Activated naive CD4-positive, alpha-beta T cell treated with anti-CD3 and anti-CD28 coated beads, Interleukin-2, amount 10 ng/mL, durations not matched to agents 7 days and 5 days (primary cell): Measurements from ENCODE around the gene FNIP2.

Experiments used
- CTCF ChIA-PET: fragments of 350-600 bp; sonication (Branson Sonifier 250); formaldehyde crosslinking; loops from one replicate; lab custom pipeline; 2021; ENCODE audit warnings: antibody characterized with exemption; lab: Charles Lee
- DNase-seq: peaks from one replicate; pipeline ENCODE4 v3.0.0-alpha.2; 2020
- H3K27ac Mint-ChIP-seq: one replicate; pipeline ENCODE4 v1.8.0; 2021; ENCODE audit warnings: mild to moderate bottlenecking, moderate library complexity, mixed read lengths
- H3K27me3 Mint-ChIP-seq: one replicate; pipeline ENCODE4 v1.8.0; 2021; ENCODE audit warnings: mild to moderate bottlenecking, mixed read lengths
- H3K36me3 Mint-ChIP-seq: one replicate; pipeline ENCODE4 v1.8.0; 2021; ENCODE audit warnings: mixed read lengths
- H3K4me1 Mint-ChIP-seq: one replicate; pipeline ENCODE4 v1.8.0; 2021; ENCODE audit warnings: mixed read lengths
- H3K4me3 Mint-ChIP-seq: one replicate; pipeline ENCODE4 v1.8.0; 2021; ENCODE audit warnings: mild to moderate bottlenecking, moderate library complexity, mixed read lengths
- H3K9me3 Mint-ChIP-seq: one replicate; pipeline ENCODE4 v1.8.0; 2021; ENCODE audit warnings: mixed read lengths

FNIP2 gene

DNA sequence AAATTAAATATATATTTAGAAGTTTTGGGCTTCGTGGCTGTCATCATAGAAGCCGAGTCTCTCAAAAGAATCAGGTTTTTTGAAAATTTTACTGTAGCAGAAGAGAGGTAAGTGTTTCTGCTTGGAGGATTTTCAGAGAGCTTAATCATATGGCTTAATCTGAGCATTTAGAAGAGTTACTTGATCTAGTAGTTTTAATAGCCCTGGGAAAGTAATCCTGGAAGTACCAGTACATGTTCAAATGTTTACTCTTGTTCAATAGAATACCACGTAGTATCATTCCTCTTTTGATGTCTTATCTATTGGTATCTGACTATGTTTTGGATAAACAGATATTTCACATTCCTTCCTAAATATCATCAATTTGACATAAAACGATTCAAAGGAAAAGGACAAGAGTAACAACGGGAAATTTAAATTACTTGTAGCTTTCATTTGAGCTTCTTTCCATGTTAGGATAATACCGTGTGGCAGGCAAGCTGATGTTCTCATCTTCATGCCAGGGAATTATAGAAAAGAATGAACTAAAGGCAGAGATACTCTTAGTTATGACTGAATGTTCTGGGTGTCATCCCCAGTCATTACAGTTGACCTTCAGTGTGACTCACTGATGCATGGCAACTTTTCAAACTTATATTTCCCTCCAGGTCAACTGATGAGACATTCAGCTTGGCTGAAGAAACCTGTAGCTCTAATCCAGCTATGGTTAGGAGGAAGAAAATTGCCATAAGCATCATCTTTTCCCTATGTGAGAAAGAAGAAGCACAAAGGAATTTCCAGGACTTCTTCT is 89.8 kb downstream of the FNIP2 start:
- DNase-seq, result no peak
- CTCF ChIA-PET, result interaction anchor here (0.7 to 5.4 kb wide), 8 partner anchors 10 to 344 kb away, joined by 3 to 41 read pairs (median 6); no protein-coding TSS in a partner anchor
- no peak overlapping the region for H3K4me3 Mint-ChIP-seq
- no peaks in the 10 kb centered on the region for H3K27me3 Mint-ChIP-seq
- peaks cover 27% of the 10 kb centered on the region for H3K36me3 Mint-ChIP-seq
- no peaks in the 10 kb centered on the region for H3K4me1 Mint-ChIP-seq
- H3K27ac Mint-ChIP-seq, result no peak overlapping the region
- no peaks in the 10 kb centered on the region for H3K9me3 Mint-ChIP-seq

- DNase-seq, result no peak
- CTCF ChIA-PET, result interaction anchor here (5.4 kb wide), 1 partner anchor 343 kb away, joined by 41 read pairs; no protein-coding TSS in a partner anchor
- H3K27me3 Mint-ChIP-seq, result no peaks in the 10 kb centered on the region
- H3K36me3 Mint-ChIP-seq, result peaks cover 30% of the 10 kb centered on the region
- H3K9me3 Mint-ChIP-seq, result no peaks in the 10 kb centered on the region
- H3K27ac Mint-ChIP-seq, result no peak overlapping the region
- no peaks in the 10 kb centered on the region for H3K4me1 Mint-ChIP-seq
- H3K4me3 Mint-ChIP-seq, result no peak overlapping the region
These were observed 90.8 kb downstream of the FNIP2 start for GRCh38 chr4:158859661-158860060.

DNA sequence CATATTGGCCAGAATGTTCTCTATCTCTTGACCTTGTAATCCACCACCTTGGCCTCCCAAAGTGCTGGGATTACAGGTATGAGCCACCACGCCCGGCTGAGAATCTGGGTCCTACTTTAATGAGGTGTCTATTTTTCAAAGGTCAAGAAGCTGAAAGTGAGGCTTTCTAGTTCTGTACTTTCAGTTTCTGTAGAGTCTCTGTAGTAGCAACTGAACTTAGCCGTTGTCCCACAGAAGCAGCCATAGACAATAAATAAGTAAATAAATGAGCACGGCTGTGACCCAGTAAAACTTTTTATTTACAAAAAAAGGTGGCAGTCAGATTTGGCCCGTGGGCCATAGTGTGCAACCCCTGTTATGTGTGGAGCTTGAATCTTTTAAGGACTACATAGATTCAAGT is 92.0 kb downstream of the FNIP2 start:
- H3K27me3 Mint-ChIP-seq, result no peaks in the 10 kb centered on the region
- H3K27ac Mint-ChIP-seq, result no peak overlapping the region
- no peaks in the 10 kb centered on the region for H3K4me1 Mint-ChIP-seq
- no peaks in the 10 kb centered on the region for H3K9me3 Mint-ChIP-seq
- H3K36me3 Mint-ChIP-seq, result peaks cover 32% of the 10 kb centered on the region
- CTCF ChIA-PET, result interaction anchor here (0.6 to 2.0 kb wide), 4 partner anchors 14 to 342 kb away, joined by 3 to 8 read pairs (median 3); no protein-coding TSS in a partner anchor
- H3K4me3 Mint-ChIP-seq, result no peak overlapping the region
- DNase-seq, result no peak

- Mint-ChIP-seq H3K36me3 (peaks cover 32% of the 10 kb centered on the region), H3K27ac (no peak overlapping the region)
- DNase-seq, result no peak
These were observed 92.5 kb downstream of the FNIP2 start for GRCh38 chr4:158861281-158861680.

GRCh38 chr4:158861766-158862165 is 92.9 kb downstream of the FNIP2 start:
- Mint-ChIP-seq H3K4me1 (no peaks in the 10 kb centered on the region), H3K9me3 (no peaks in the 10 kb centered on the region), H3K36me3 (peaks cover 32% of the 10 kb centered on the region), H3K4me3 (no peak overlapping the region), H3K27me3 (no peaks in the 10 kb centered on the region), H3K27ac (no peak overlapping the region)
- DNase-seq, result no peak
- CTCF ChIA-PET, result interaction anchor here (0.6 to 2.0 kb wide), 4 partner anchors 10 to 341 kb away, joined by 3 to 8 read pairs (median 4); no protein-coding TSS in a partner anchor

More at GRCh38 chr4:158861281-158861680, 92.5 kb downstream of the FNIP2 start:
- CTCF ChIA-PET, result interaction anchor here (0.6 to 2.0 kb wide), 5 partner anchors 10 to 342 kb away, joined by 3 to 8 read pairs (median 3); no protein-coding TSS in a partner anchor
- H3K27me3 Mint-ChIP-seq, result no peaks in the 10 kb centered on the region
- no peak overlapping the region for H3K4me3 Mint-ChIP-seq
- no peaks in the 10 kb centered on the region for H3K4me1 Mint-ChIP-seq
- no peaks in the 10 kb centered on the region for H3K9me3 Mint-ChIP-seq

DNA sequence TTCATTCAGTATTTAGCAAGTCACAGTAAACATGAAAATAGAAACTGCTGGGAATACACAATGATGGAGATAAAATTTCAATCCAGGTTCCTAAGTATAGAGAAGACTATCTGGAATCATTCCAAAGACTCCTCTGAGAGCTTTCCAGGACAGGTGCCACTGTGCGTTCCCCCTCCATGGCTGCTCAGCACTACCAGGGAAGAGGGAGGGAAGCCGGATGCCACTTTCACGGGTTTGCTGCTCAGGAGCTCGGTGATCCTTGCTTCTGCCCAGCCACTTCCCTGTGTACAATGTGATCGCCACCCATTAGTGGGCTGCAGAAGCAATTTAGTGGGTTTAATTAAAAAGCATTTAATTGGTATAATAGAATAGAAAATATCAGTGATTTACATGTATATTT is 94.5 kb downstream of the FNIP2 start:
- H3K4me1 Mint-ChIP-seq, result no peaks in the 10 kb centered on the region
- DNase-seq, result no peak
- CTCF ChIA-PET, result interaction anchor here (0.8 kb wide), 1 partner anchor 154 kb away, joined by 3 read pairs; no protein-coding TSS in a partner anchor
- H3K4me3 Mint-ChIP-seq, result no peak overlapping the region
- no peak overlapping the region for H3K27ac Mint-ChIP-seq
- peaks cover 33% of the 10 kb centered on the region for H3K36me3 Mint-ChIP-seq
- no peaks in the 10 kb centered on the region for H3K9me3 Mint-ChIP-seq
- no peaks in the 10 kb centered on the region for H3K27me3 Mint-ChIP-seq

GRCh38 chr4:158865520-158866177 is 96.8 kb downstream of the FNIP2 start:
- DNase-seq, result no peak
- Mint-ChIP-seq H3K4me3 (no peak overlapping the region), H3K9me3 (no peaks in the 10 kb centered on the region), H3K4me1 (no peaks in the 10 kb centered on the region), H3K27me3 (no peaks in the 10 kb centered on the region), H3K36me3 (peaks cover 39% of the 10 kb centered on the region), H3K27ac (no peak overlapping the region)
- CTCF ChIA-PET, result no interaction called here

DNA sequence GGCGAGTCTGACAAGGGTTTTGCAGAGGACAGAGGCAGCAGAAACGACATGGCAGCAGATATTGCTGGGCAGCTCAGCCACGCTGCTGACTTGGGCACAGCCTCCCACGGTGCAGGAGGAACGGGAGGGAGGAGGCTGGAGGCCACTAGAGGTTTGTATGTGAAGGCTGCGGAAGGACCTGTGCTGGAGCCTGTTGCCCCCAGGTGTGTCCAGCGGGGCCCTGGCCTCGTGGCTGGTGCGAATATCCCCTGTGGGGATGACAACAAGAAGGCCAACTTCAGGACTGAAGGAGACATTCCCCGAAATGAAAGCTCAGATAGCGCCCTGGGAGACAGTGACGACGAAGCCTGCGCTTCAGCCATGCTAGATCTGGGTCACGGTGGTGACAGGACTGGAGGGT is 100.2 kb downstream of the FNIP2 start:
- CTCF ChIA-PET, result no interaction called here
- H3K9me3 Mint-ChIP-seq, result no peaks in the 10 kb centered on the region
- no peaks in the 10 kb centered on the region for H3K27me3 Mint-ChIP-seq
- H3K27ac Mint-ChIP-seq, result peak overlapping the region; percentile 46
- peaks cover 4% of the 10 kb centered on the region for H3K4me1 Mint-ChIP-seq
- H3K36me3 Mint-ChIP-seq, result peaks cover 28% of the 10 kb centered on the region
- DNase-seq, result no peak
- H3K4me3 Mint-ChIP-seq, result no peak overlapping the region

DNA sequence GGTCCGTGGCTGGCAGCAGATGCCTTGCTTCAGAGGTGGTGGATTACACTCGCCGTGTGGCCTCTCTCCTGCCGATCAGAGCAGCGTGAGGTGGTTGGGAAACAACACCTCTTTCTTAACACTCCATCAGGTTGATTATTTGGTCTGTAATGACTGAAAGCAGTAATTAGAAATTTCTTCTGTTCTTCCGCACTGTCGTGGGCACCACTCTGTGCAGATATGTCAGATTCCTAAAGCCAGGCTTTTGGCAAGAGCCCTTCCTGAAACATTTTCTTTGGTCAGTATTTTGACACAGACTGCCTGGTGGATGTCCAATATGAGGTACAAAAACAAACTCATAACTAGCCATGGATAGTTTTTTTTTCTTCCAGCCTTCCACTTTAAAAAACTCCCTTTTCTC is 100.9 kb downstream of the FNIP2 start:
- H3K27me3 Mint-ChIP-seq, result no peaks in the 10 kb centered on the region
- no peak overlapping the region for H3K27ac Mint-ChIP-seq
- peaks cover 5% of the 10 kb centered on the region for H3K4me1 Mint-ChIP-seq
- H3K4me3 Mint-ChIP-seq, result no peak overlapping the region
- CTCF ChIA-PET, result no interaction called here
- H3K36me3 Mint-ChIP-seq, result peaks cover 24% of the 10 kb centered on the region
- DNase-seq, result no peak
- no peaks in the 10 kb centered on the region for H3K9me3 Mint-ChIP-seq

GRCh38 chr4:158870282-158870625 is 101.4 kb downstream of the FNIP2 start:
- peaks cover 5% of the 10 kb centered on the region for H3K4me1 Mint-ChIP-seq
- no peaks in the 10 kb centered on the region for H3K27me3 Mint-ChIP-seq
- no peak overlapping the region for H3K27ac Mint-ChIP-seq
- DNase-seq, result no peak
- peaks cover 23% of the 10 kb centered on the region for H3K36me3 Mint-ChIP-seq
- H3K9me3 Mint-ChIP-seq, result no peaks in the 10 kb centered on the region
- no peak overlapping the region for H3K4me3 Mint-ChIP-seq
- CTCF ChIA-PET, result no interaction called here

DNA sequence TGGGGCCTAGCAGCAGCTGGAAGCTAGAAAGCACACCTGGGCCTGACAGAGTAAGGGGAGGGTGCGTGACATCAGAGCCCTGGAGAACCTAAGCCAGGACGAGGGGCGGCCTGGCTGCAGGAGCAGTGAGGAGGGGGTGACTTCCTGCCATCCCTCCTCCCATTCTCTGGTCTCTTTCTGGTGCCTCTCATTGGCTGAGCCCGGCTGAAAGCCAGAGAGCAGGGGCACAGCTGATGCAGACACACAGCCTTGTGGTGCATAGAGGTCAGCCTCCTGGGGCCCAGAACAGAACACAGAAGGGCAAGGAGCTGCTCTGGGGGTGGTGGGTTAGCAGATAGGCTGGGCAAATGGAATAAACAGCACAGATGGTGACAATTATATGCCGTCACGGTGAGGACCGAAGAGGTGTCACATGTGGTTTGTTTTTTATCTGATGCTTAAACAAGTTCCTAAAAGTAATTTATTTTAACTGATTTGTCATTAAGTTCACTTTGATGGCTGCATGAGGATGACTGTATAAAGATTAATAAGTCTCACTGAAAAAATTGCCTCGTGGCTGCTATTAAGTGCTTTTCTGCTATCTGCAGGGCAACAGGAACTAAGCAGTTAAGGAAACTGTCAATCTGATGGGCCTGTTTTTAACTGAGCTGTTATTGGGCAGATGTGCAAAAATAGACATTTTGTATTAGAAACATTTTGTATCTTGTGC is 102.0 kb downstream of the FNIP2 start:
- Mint-ChIP-seq H3K36me3 (peaks cover 23% of the 10 kb centered on the region), H3K4me1 (peaks cover 5% of the 10 kb centered on the region), H3K9me3 (no peaks in the 10 kb centered on the region), H3K27ac (no peak overlapping the region), H3K27me3 (no peaks in the 10 kb centered on the region), H3K4me3 (no peak overlapping the region)
- no peak for DNase-seq
- CTCF ChIA-PET, result interaction anchor here (0.7 kb wide), 1 partner anchor 445 kb away, joined by 3 read pairs; no protein-coding TSS in a partner anchor

GRCh38 chr4:158871335-158871724 is 102.5 kb downstream of the FNIP2 start:
- Mint-ChIP-seq H3K27me3 (no peaks in the 10 kb centered on the region), H3K4me3 (no peak overlapping the region), H3K27ac (no peak overlapping the region), H3K9me3 (no peaks in the 10 kb centered on the region), H3K36me3 (peaks cover 23% of the 10 kb centered on the region), H3K4me1 (peaks cover 5% of the 10 kb centered on the region)
- DNase-seq, result no peak
- CTCF ChIA-PET, result interaction anchor here (0.7 kb wide), 1 partner anchor 445 kb away, joined by 3 read pairs; no protein-coding TSS in a partner anchor

DNA sequence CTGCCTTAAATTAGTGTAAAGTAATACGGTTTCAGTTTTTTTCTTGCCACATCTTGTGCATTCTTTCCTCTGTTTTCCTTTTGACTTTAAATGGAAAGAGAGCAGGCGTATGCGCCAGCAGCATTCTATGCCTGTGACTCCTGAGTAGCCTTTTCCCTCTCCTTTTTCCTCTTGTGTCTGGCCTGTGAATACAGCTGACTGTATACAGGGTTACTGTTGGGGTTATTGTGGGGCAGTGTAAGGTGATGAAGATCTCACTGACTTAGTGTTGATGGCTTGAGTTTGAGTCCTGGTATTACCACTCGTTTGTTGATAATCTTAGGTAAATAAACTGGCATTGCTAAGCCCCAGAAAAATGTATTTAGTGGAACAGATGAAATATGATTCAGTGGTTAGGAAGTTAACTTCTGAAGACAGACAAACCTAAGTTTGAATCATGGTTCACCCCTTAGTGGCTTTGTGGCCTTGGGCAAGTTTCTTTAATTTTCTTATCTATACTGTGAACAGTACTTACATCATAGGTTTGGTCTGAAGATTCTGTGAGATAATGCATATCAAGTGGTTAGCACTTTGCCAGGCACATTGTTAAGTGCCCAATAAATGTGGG is 105.1 kb downstream of the FNIP2 start:
- no peaks in the 10 kb centered on the region for H3K27me3 Mint-ChIP-seq
- no peak overlapping the region for H3K4me3 Mint-ChIP-seq
- CTCF ChIA-PET, result interaction anchor here (1.3 to 2.0 kb wide), 2 partner anchors 16 to 22 kb away, joined by 3 to 6 read pairs; no protein-coding TSS in a partner anchor

More for the DNA sequence above, 105.1 kb downstream of the FNIP2 start:
- Mint-ChIP-seq H3K4me1 (peaks cover 5% of the 10 kb centered on the region), H3K27ac (no peak overlapping the region), H3K36me3 (peaks cover 35% of the 10 kb centered on the region), H3K9me3 (peaks cover 3% of the 10 kb centered on the region)
- no peak for DNase-seq
